Measurements from ENCODE around the gene MROH8.

MROH8 gene

GRCh38 chr20:37189416-37190016 lies 10.2 kb upstream of the MROH8 start:
- no peak overlapping the region for H3K4me3 ChIP-seq (ENCODE audit: low read depth, low read length)
- TF ChIP-seq, protein P1, sequence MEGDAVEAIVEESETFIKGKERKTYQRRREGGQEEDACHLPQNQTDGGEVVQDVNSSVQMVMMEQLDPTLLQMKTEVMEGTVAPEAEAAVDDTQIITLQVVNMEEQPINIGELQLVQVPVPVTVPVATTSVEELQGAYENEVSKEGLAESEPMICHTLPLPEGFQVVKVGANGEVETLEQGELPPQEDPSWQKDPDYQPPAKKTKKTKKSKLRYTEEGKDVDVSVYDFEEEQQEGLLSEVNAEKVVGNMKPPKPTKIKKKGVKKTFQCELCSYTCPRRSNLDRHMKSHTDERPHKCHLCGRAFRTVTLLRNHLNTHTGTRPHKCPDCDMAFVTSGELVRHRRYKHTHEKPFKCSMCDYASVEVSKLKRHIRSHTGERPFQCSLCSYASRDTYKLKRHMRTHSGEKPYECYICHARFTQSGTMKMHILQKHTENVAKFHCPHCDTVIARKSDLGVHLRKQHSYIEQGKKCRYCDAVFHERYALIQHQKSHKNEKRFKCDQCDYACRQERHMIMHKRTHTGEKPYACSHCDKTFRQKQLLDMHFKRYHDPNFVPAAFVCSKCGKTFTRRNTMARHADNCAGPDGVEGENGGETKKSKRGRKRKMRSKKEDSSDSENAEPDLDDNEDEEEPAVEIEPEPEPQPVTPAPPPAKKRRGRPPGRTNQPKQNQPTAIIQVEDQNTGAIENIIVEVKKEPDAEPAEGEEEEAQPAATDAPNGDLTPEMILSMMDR (IDR thresholded peaks at IDR 0.05; ENCODE audit: low read depth, low read length): no peak

DNA sequence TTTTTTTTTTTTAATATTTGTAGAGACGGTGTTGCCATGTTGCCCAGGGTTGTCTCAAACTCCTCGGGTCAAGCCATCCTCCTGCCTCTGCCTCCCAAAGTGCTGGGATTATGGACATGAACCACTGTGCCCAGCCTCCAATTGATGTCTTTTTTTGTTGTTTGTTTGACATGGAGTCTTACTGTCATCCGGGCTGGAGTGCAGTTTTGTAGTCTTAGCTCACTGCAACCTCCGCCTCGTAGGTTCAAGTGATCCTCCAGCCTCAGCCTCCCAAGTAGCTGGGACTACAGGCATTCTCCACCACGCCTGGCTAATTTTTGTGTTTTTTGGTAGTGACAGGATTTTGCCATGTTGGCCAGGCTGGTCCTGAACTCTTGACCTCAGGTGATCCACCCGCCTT lies 9.4 kb upstream of the MROH8 start:
- H3K4me3 ChIP-seq (ENCODE audit: low read depth, low read length): no peak overlapping the region
- TF ChIP-seq, protein P1 (IDR thresholded peaks at IDR 0.05; ENCODE audit: low read depth, low read length): no peak

DNA sequence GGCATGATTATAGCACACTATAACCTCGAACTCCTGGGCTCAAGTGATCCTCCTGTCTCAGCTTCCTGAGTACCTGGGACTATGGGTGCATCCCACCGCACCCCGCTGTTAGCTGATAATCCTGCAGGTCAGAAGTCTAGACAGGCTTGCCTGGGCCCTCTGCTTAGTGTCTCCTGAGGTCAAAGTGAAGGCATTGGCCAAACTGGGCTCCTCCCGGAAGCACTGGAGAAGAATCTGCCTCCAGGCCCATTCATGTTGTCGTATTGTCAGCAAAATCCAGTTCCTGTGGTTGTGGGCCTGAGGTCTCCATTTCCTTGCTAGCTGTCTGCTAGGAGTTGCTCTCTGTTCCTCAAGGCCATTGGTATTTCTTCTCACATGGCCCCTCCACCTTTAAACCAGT lies 6.3 kb upstream of the MROH8 start:
- TF ChIP-seq, protein P1 (IDR thresholded peaks at IDR 0.05; ENCODE audit: low read depth, low read length): no peak
- no peak overlapping the region for H3K4me3 ChIP-seq (ENCODE audit: low read depth, low read length)

DNA sequence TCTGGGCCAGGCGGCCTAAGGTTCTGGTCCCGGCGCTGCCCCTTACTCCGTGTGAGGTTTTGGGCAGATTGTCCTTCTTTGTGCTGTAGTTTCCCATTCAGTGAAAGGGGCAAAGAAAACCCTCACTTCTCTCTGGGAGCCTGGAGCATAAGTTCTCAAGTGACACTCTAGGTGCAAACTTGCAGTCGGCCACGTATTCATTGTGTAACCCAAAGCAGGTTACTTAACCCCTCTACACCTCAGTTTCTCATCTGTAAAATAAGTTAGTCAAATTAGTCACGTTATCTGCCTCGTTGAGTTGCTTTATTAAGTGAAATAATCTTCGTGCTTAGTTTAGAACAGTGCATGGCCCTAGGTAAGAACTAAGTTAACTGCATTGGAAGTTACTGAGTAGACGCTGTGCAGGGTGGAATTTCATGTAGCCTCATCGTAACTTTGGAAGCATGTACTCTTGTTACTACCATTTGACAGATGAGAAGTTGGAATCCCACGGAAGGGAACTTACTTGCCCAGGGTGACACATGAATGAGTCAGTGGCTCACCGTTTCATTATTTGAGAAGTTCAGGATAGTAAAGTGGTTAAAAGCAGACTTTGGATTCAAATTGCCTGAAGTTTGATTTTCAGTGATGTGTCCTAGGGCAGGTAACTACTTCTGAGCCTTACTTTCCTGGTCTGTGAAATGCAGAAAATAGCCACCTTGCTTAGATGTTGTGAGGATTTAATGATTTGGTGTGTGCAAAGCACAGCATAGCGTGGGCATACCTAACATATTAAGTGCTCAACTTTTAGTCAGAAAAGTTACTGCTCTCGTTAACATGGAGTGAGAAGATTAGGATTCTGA lies 556 bp upstream of the MROH8 start:
- TF ChIP-seq, protein P1 (IDR thresholded peaks at IDR 0.05; ENCODE audit: low read depth, low read length): no peak
- H3K4me3 ChIP-seq (ENCODE audit: low read depth, low read length): peak overlapping the region; percentile 96

DNA sequence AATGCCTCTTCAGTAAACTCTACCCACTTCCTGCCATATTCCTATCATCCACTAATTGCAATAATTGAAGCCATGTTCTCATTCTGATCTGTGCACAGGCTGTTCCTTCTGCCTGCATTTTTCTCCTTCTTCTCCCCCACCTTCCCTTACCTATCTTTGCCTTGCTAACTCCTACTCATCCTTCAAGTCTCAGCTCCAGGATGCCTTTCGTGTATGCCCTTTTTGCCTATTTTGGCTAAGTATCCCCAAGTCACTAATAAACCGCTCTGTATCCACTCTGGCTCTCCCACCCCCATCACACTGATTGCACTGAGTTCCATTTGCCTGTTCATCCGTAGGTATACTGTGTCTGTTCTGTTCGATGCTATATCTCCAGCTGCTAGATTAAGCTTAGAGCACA lies 6.5 kb downstream of the MROH8 start:
- TF ChIP-seq, protein P1 (IDR thresholded peaks at IDR 0.05; ENCODE audit: low read depth, low read length): no peak
- H3K4me3 ChIP-seq (ENCODE audit: low read depth, low read length): no peak overlapping the region

DNA sequence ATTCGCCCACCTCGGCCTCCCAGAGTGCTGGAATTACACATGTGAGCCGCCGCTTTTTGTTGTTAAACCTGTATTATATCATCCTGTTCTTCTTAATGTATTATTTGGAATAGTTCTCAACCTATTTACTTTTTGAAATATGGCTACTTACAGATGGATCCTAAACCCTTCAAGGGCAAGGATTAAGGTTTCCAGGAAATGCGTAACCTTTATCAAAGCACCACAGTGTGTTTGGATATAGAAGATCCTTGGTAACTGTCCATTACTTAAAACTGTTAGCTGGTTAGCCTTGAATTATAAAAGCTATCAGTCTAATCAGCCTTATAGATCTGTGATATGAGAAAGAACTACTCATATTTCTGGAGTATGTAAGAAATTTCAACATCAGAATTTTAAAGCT lies 12.5 kb downstream of the MROH8 start:
- TF ChIP-seq, protein P1 (IDR thresholded peaks at IDR 0.05; ENCODE audit: low read depth, low read length): no peak
- H3K4me3 ChIP-seq (ENCODE audit: low read depth, low read length): no peak overlapping the region

GRCh38 chr20:37165031-37165430 lies 14.3 kb downstream of the MROH8 start:
- TF ChIP-seq, protein P1 (IDR thresholded peaks at IDR 0.05; ENCODE audit: low read depth, low read length): no peak
- H3K4me3 ChIP-seq (ENCODE audit: low read depth, low read length): no peak overlapping the region

Measured in WI38 (cell line).